ENCODE measurements around the gene KRT27. TPM values are rescaled to one million over a fixed set of nuclear protein-coding genes. Genes with fewer than 3 reads are reported as not detected.
"Not testable (repeated sequence)": the region's sequence is repeated elsewhere in the genome, so short reads cannot be mapped to it uniquely, and the experiment has no call there.

KRT27 gene, protein sequence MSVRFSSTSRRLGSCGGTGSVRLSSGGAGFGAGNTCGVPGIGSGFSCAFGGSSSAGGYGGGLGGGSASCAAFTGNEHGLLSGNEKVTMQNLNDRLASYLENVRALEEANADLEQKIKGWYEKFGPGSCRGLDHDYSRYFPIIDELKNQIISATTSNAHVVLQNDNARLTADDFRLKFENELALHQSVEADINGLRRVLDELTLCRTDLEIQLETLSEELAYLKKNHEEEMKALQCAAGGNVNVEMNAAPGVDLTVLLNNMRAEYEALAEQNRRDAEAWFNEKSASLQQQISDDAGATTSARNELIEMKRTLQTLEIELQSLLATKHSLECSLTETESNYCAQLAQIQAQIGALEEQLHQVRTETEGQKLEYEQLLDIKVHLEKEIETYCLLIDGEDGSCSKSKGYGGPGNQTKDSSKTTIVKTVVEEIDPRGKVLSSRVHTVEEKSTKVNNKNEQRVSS
- under 1 TPM in 4 of 5 donors, not detected in 1; 0.10 to 0.43 (median 0.34) TPM for polyA plus RNA-seq (ENCODE audit: insufficient read depth in 1 of 5, insufficient read length in 5 of 5, low replicate concordance in 1 of 5)
- long read RNA-seq, donor 1: 0 reads
- long read RNA-seq, donor 2: 0 reads
- long read RNA-seq, donor 3: 0 reads
- long read RNA-seq, donor 4: 0 reads
- long read RNA-seq, donor 5: 0 reads
- long read RNA-seq, donor 6: 0 reads
- long read RNA-seq, donor 7: 0 reads
- long read RNA-seq, donor 8: 0 reads

DNA sequence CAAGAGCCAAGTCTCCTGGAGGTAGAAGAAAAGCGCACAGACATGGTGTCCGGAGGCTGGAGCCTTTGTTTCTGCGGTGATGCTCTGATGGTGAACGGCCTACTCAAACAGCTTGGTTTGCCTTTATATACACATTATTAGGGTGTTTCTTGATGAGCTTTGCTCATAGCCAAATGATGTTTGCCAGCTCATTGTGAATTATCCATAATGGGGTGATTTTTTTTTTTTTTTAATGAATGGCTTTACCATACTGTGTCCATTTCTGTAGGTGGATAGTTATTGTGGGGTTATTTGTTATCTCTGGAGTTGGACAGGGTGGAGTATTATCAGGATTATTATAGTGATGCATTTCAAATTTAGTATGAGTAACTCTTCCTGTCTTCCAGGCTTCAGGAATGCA lies at the start of gene KRT27:
TSS of gene KRT27 (minus strand) at position 101 of the 400 bp plus-strand sequence. CDS start at position 44, 57 bp downstream.
- no peak for DNase-seq

DNA sequence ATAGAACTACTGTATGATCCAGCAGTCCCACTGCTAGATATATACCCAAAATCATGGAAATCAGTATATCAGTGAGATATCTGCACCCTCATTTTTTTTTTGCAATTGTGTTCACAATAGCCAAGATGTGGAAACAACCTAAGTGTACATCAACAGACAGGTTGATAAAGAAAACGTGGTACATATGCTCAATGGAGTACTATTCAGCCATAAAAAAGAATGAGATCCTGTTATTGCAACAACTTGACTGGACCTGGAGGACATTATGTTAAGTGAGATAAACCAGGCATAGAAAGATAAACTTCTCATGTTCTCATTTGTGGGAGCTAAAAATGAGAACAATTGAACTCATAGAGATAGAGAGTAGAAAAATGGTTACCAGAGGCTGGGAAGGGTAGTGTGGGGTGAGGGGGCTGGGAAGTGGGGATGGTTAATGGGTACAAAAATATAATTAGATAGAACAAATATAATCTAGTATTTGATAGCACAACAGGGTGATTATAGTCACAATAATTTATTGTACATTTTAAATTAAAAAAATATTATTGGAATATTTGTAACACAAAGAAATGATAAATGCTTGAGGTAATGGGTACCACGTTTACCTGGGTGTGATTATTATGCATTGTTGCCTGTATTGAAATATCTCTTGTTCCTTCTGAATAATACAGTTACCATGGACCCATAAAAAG lies 47.9 kb upstream of the KRT27 start:
- no peak for DNase-seq

DNA sequence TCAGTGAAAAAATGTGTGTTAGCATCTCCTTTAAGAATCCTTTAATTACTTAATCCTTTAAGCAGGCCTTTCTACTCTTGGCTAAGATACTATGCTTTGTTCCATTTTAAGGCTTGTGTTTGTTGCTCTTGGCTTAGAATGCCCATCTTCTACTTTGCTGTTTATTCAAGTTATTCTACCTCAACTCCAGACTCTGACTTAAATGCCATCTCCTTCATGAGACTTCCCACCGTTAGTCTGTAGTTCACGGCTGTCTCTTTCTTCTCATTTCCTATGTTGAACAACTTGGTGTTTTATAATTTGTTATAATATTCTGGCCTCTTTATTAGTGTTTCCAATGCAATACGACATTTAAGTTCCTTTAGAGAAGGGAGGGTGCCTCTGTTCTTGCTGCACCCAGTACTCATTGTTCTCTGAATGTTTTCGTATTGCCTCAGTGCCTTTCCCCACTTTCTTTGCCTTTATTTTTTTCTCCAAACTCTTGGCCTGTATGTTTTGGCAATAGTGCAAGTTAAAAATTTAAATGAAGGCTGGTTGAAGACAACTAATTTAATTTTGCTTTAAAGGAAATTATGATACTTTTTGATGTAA lies 46.2 kb upstream of the KRT27 start:
- DNase-seq: no peak

GRCh38 chr17:40827746-40828453 lies 45.5 kb upstream of the KRT27 start:
- no peak for DNase-seq

DNA sequence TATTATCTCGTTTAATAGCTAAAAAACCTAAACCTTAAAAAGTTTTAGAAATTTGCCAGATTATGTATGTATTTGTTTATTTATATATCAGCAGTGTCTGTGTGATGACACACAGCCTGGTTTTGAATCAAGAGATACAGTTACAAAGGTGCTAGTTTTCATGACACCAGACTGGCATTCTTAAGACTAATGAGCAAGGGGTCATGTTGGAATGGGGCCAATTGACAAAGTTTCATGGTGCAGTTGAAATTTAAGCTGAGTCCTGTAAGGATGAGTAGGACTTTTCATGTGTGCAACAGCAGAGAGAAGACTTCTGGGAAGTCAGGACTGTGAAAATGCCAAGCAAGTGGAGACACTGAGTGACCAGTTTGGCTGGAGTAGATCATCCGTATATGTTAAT lies 43.2 kb upstream of the KRT27 start:
- no peak for DNase-seq

GRCh38 chr17:40824015-40824832 lies 41.9 kb upstream of the KRT27 start:
- no peak for DNase-seq

DNA sequence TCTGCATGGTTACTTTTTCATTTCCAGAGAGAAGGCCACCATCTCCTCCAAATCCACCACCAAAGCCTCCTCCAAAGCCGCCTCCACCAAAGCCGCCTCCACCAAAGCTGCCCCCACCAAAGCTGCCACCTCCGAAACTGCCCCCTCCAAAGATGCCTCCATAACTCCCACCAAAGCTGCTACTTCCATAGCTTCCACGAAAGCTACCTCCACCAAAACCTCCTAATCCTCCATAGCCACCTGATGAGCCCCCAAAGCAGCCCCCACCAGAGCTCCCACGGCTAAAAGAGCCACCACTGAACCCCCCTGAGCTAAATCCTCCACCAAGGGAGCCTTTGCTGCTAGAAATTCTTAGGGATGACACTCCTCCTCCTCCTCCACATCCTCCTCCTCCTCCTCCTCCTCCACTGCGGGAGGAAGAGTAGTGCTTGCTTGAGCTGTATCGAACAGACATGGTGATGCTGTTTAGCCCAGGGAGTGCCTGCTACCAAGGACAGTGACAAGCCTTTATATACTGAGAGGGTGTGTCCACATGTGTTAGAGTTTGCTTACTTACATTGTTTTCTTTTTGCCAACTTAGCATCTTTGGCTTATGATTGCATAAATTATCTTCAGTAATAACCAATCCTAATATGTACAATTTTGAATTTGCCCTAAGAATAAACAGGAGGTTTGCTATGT lies 39.9 kb upstream of the KRT27 start, which contains the start of gene KRT10:
TSS of gene KRT10 (minus strand) at position 483 of the 681 bp plus-strand sequence. CDS start at position 454, 29 bp downstream.
- DNase-seq: no peak

DNA sequence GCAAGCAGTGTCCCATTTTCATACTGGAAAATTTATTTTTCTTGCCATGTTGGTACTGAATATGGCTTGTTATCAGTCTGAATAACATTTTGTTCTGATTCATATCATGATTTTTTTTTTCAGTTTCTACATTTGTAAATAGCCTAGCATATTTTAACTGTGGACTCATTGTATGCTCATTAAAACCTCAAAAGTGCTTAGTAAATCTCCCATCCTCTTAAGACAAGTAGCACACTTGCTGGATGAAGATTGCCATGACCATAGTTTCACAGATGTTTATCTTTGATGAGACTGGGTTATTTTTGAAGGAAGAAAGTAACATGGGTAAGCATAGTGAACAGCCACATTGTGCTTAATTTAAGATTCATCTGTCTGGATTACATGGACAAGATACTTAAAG lies 39.2 kb upstream of the KRT27 start:
- DNase-seq: no peak

DNA sequence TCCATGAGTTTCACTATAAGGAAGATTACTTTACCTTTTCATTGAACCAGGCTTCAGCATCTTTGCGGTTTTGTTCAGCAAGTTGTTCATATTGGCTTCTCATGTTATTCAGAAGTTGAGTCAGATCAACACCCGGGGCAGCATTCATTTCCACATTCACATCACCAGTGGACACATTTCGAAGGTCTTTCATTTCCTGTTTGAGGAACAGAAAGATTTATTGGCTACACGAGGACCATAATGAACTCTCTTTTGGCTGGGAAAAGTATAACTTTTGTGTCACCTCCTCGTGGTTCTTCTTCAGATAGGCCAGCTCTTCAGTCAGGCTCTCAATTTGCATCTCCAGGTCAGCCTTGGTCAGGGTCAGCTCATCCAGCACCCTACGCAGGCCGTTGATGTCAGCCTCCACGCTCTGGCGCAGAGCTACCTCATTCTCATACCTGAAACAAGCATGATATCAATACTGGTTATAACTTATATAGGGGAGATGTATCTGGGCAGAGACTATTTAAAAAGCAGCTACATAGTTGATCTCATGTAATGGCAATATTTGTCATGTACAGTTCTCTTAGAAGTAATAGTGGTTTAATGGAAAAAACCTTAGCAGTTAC lies 38.0 kb upstream of the KRT27 start:
- no peak for DNase-seq

- DNase-seq: peak; percentile 8 to 10
Observed at GRCh38 chr17:40819528-40820125, 37.3 kb upstream of the KRT27 start.

GRCh38 chr17:40818733-40819527 lies 36.6 kb upstream of the KRT27 start:
- DNase-seq: peak; percentile 74 to 76

DNA sequence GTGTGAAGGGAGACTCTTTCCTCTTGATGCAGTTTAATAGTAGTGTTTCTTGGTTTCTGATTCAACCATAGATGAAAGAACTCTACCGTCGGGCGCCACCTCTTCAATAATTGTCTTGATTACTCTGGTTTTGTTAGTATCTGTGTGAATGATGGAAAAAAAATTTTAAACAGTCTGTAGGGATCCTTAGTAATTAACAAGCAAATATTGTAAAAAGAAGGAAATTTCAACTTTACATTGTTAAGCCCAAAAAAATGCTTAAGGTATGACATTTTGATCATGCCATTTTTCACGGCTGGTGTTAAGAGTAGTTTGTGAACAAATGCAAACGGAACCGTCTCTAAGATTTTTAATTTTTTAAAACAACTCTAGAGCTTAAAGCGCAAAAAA lies 36.0 kb upstream of the KRT27 start:
- no peak for DNase-seq

GRCh38 chr17:40817103-40817682 lies 34.8 kb upstream of the KRT27 start:
- no peak for DNase-seq

GRCh38 chr17:40816569-40816968 lies 34.2 kb upstream of the KRT27 start:
- DNase-seq: no peak

DNA sequence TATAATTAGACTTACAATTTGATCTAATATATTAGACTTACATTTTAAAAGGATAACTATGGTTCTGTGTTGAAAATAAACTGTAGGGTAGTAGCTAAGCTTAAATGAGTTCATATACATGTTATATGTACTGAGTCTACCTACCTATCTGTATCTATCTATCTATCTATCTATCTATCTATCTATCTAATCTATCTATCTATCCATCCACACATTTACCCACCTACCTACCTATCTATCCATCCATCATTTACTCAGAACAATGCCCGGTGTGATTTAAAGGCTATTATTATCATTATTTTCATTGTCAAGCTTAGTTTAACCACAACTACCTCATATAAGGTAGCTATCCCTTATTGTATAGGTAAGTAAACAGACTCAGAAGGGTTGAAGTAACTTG lies 33.0 kb upstream of the KRT27 start:
- DNase-seq: no peak

- DNase-seq: not testable (repeated sequence)
Observed at GRCh38 chr17:40814657-40815056, 32.3 kb upstream of the KRT27 start.

DNA sequence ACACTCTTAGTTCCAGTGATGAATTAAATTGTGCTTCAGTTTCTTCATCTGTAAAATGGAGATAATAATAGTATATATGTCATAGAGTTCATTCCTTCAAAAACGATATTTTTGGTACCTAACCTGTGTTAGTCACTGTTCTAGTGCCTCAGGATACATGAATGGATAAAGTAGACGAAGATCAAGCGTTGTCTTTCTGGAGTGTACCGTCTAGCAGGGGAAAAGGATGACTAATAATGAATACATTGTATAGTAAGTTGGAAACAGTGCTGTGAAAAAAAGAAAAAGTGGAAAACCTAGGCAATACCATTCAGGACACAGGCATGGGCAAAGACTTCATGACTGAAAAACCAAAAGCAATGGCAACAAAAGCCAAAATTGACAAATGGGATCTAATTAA lies 31.5 kb upstream of the KRT27 start:
- DNase-seq: no peak

DNA sequence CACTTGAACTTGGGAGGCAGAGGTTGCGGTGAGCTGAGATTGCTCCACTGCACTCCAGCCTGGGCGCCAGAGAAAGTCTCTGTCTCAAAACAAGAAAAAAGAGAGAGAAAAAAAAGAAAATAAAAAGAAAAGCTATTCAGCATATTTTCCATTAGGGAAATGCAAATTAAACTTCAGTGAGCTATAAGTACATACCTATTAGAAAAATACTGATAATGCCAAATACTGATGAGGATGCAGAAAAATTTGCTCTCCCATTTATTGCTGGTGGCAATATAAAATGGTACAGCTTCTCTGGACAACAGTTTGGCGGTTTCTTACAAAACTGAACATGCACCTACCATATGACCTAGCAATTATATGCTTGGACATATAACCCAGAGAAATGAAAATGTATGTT lies 30.3 kb upstream of the KRT27 start:
- DNase-seq: no peak

Data from right lung (tissue), 10 donors.